RPMI7951 (cell line): Measurements from ENCODE around the gene ALPK1. TPM values are rescaled to one million over a fixed set of nuclear protein-coding genes. Genes with fewer than 3 reads are reported as not detected.
"Not testable (repeated sequence)": the region's sequence is repeated elsewhere in the genome, so short reads cannot be mapped to it uniquely, and the experiment has no call there.

ENCODE experiments used
- DNase-seq: peaks from one replicate; pipeline ENCODE4 v3.0.0-alpha.2; 2012; ENCODE audit warnings: low read depth
- total RNA-seq: library from RNA; depleted of rRNA; stranded (reverse); fragments of >200 nt; shearing (Covaris generic); gene quantifications from 2 replicates; pipeline ENCODE4 v1.2.3, GENCODE V29; 2014; rRNA removed

The ALPK1 gene
- total RNA-seq = 6.9 and 8.5 TPM in 2 replicates

GRCh38 chr4:112296949-112297880, at the start of gene ALPK1:
TSS of gene ALPK1 (plus strand) at chr4:112297369.
- peak; percentile 86 for DNase-seq

GRCh38 chr4:112251019-112251643, 46.0 kb upstream of the ALPK1 start:
- DNase-seq = no peak

- DNase-seq = no peak
Measured at GRCh38 chr4:112252234-112252633, 44.9 kb upstream of the ALPK1 start.

- no peak for DNase-seq
Measured at GRCh38 chr4:112253382-112254000, 43.7 kb upstream of the ALPK1 start.

GRCh38 chr4:112257098-112257497, 40.1 kb upstream of the ALPK1 start:
- DNase-seq = no peak

- peak; percentile 20 for DNase-seq
Measured at GRCh38 chr4:112266823-112267222, 30.3 kb upstream of the ALPK1 start.

GRCh38 chr4:112270051-112270450, 27.1 kb upstream of the ALPK1 start:
- DNase-seq = no peak

- peak; percentile 28 for DNase-seq
Measured at GRCh38 chr4:112270640-112271421, 26.3 kb upstream of the ALPK1 start.

- no peak for DNase-seq
Measured at GRCh38 chr4:112272292-112272691, 24.9 kb upstream of the ALPK1 start.

GRCh38 chr4:112274959-112275358, 22.2 kb upstream of the ALPK1 start:
- DNase-seq = no peak

- DNase-seq = no peak
Measured at GRCh38 chr4:112276113-112276512, 21.1 kb upstream of the ALPK1 start.

GRCh38 chr4:112277220-112277619, 19.9 kb upstream of the ALPK1 start:
- DNase-seq = no peak

GRCh38 chr4:112277705-112278448, 19.3 kb upstream of the ALPK1 start:
- DNase-seq = no peak

- DNase-seq = no peak
Measured at GRCh38 chr4:112279025-112279881, 17.9 kb upstream of the ALPK1 start.

- no peak for DNase-seq
Measured at GRCh38 chr4:112279882-112280315, 17.3 kb upstream of the ALPK1 start.

GRCh38 chr4:112280386-112281056, 16.6 kb upstream of the ALPK1 start:
- no peak for DNase-seq

GRCh38 chr4:112281895-112282398, 15.2 kb upstream of the ALPK1 start:
- not testable (repeated sequence) for DNase-seq

- no peak for DNase-seq
Measured at GRCh38 chr4:112282860-112283667, 14.1 kb upstream of the ALPK1 start.
